HG03460 (cell line): ENCODE measurements around the gene MSN.

Source experiments
- ATAC-seq: cut with Tn5 transposase; IDR thresholded peaks from one replicate; pipeline ENCODE4 v1.9.1; 2021; ENCODE audit not compliant: unreplicated experiment

MSN gene

DNA sequence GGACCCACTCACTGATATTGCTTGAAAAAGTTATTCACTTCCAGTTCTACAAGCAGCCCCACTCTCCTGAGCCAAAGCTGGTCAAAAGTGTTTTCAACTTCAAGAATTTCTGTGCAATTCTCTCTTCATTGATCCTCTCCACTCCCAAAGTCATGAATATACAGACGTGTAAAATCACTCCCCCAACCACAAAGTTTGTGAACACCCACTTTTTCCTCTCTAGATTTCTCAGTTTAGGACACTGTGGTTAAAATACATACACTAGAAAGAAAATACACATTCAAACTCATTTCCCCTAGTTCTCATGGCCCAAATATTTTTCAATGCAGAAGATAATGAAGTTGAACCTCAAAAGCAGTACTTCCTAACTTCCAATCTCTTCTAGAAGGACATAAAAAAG is 116.3 kb downstream of the MSN start:
- no peak for ATAC-seq
